Skeletal muscle tissue (tissue), 4 donors: Measurements from ENCODE around the gene RBM20. TPM values are rescaled to one million over a fixed set of nuclear protein-coding genes. Genes with fewer than 3 reads are reported as not detected.
"Not testable (repeated sequence)": the region's sequence is repeated elsewhere in the genome, so short reads cannot be mapped to it uniquely, and the experiment has no call there.

ENCODE experiments used
- H3K27ac ChIP-seq: one replicate; pipeline ENCODE4 v1.7.0; 2013; ENCODE audit warnings: mild to moderate bottlenecking, low read depth, low read length, inconsistent platforms
- H3K27me3 ChIP-seq, 3 donors: one replicate each; pipeline ENCODE4 v1.7.0; 2013; ENCODE audit warnings: low read length in 3 of 3; ENCODE audit not compliant: control insufficient read depth in 3 of 3, insufficient read depth in 3 of 3
- H3K36me3 ChIP-seq, 3 donors: one replicate each; pipeline ENCODE4 v1.7.0; 2013; ENCODE audit warnings: low read length in 3 of 3; ENCODE audit not compliant: control insufficient read depth in 3 of 3, insufficient read depth in 3 of 3
- H3K4me1 ChIP-seq, 3 donors: one replicate each; pipeline ENCODE4 v1.7.0; 2013; ENCODE audit warnings: low read length in 3 of 3, mild to moderate bottlenecking in 3 of 3; ENCODE audit not compliant: control insufficient read depth in 3 of 3, insufficient read depth in 3 of 3
- H3K4me3 ChIP-seq, 3 donors: one replicate each; pipeline ENCODE4 v1.7.0; 2013; ENCODE audit warnings: low read length in 3 of 3
- H3K9ac ChIP-seq, 3 donors: one replicate each; pipeline ENCODE4 v1.7.0; 2013; ENCODE audit warnings: low read length in 3 of 3, mild to moderate bottlenecking in 3 of 3, moderate library complexity in 2 of 3, low read depth in 1 of 3
- H3K9me3 ChIP-seq, 3 donors: one replicate each; pipeline ENCODE4 v1.7.0; 2013; ENCODE audit warnings: low read length in 3 of 3; ENCODE audit not compliant: control insufficient read depth in 3 of 3
- total RNA-seq: library from RNA; depleted of rRNA; stranded (reverse); fragments of >200 nt; gene quantifications from one replicate; pipeline ENCODE4 v1.2.3, GENCODE V29; 2014
- donor health status: Osteomylitis.

RBM20 gene
- total RNA-seq, 1 donor from 2014 or later, result 6.3 TPM

DNA sequence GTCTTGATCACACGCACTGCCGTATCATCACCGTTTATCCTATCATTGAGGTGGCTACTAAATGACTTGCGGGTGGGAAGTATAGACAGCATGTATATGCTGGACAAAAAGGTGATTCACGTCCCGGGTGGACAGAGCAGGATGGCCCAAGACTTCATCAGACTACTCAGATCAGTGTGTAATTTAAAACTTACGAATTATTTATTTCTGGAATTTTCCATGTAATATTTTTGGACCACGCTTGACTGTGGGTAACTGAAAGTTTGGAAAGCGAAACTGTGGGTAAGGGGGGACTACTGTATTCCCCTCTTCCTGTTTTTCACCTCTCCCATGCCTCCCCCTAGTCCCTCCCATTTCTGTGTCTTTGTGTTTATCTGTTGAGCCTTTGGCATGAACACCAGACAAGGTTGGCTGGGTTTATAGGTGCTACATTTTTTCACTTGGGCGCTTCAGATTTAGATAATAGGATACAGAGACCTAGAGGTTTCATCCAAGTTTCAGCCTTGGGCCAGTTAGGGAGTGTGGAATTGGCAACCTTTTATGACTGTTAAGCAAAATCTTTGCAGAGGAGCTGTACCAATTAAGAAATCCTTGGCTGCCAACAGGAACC lies 55.8 kb downstream of the RBM20 start:
- H3K9ac ChIP-seq, result no peak overlapping the region
- H3K9me3 ChIP-seq, result no peaks in the 10 kb centered on the region
- H3K27me3 ChIP-seq, result no peaks in the 10 kb centered on the region
- peaks cover 57 to 67% (median 65%) of the 10 kb centered on the region in 3 donors for H3K4me1 ChIP-seq
- no peak overlapping the region for H3K4me3 ChIP-seq
- H3K27ac ChIP-seq, result peak overlapping the region; percentile 65
- no peaks in the 10 kb centered on the region for H3K36me3 ChIP-seq

DNA sequence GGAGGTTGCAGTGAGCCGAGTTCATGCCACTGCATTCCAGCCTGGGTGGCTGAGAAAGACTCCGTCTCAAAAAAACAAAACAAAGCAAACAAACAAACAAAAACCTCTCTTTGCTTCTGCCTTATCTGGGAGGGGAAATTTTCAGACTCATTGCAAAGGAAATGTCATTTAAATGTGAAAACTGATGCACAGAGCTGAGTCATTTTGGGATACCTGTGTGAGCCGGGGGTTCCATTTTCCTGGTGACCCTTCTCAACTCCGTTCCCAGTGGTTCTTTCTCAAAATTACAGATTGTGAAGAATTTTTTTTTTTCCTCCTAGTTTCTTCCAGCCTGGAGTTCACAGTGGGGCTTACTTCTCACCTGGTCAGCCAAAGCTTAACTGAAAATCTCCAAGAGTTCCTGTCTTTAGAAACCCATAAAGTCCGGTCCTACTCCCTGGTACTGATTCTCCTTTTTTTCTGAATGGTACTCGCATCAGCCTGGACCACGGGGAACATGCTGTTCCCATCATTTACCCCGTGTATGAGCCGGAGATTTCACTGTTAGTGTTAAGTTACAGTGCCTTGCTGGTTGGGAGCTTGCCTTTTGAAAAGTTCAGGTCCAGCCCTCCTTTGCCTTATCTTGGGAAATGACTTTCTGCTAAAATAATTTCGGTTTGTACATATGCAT lies 56.9 kb downstream of the RBM20 start:
- H3K4me1 ChIP-seq, result peaks cover 49 to 56% (median 56%) of the 10 kb centered on the region in 3 donors
- peak overlapping the region in 2 of 3 donors; percentile 25 to 45 for H3K9ac ChIP-seq
- no peaks in the 10 kb centered on the region for H3K36me3 ChIP-seq
- H3K9me3 ChIP-seq, result no peaks in the 10 kb centered on the region
- no peaks in the 10 kb centered on the region for H3K27me3 ChIP-seq
- H3K4me3 ChIP-seq, result peak overlapping the region in 1 of 3 donors; percentile 22
- peak overlapping the region; percentile 65 for H3K27ac ChIP-seq

DNA sequence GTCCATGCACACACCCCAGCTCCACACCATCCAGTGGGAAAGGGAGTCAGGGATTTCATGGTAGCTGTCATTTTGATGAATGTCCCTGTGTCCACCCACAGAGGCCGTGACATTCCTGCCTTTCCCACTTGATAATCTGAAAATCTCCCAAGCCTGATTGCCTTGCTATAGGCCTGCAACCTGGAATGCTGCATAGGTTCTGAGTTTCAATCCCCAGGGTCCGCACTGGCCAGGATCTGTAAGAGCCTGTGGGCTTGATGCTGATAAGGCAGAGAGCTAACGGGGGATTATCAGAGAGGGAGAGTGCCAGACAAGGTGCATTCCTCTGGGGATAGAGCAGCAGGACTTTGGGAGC lies 57.5 kb downstream of the RBM20 start:
- Histone ChIP-seq H3K4me1 (peaks cover 44 to 56% (median 55%) of the 10 kb centered on the region in 3 donors), H3K9ac (peak overlapping the region; percentile 25 to 45 (median 25)), H3K4me3 (no peak overlapping the region), H3K9me3 (no peaks in the 10 kb centered on the region), H3K27ac (peak overlapping the region; percentile 65), H3K27me3 (no peaks in the 10 kb centered on the region), H3K36me3 (no peaks in the 10 kb centered on the region)

DNA sequence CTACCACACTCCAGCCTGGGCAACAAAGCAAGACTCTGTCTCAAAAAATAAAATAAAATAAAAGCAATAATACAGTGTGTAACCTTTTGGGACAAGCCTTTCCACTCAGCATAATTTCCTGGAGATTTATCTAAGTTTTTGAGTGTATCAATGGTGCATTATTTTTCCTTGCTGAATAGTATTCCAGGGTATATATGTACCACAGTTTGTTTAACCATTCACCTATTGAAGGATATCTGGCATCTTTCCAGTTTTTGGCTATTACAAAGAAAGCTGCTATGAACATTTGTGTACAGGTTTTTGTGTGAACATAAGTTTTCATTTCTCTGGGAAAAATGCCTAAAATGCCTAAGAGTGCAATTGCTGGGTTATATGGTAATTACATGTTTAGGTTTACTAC lies 59.9 kb downstream of the RBM20 start:
- Histone ChIP-seq H3K27me3 (no peaks in the 10 kb centered on the region), H3K36me3 (no peaks in the 10 kb centered on the region), H3K4me3 (no peak overlapping the region), H3K4me1 (peaks cover 36 to 45% (median 44%) of the 10 kb centered on the region in 3 donors), H3K9ac (no peak overlapping the region), H3K9me3 (no peaks in the 10 kb centered on the region), H3K27ac (no peak overlapping the region)

DNA sequence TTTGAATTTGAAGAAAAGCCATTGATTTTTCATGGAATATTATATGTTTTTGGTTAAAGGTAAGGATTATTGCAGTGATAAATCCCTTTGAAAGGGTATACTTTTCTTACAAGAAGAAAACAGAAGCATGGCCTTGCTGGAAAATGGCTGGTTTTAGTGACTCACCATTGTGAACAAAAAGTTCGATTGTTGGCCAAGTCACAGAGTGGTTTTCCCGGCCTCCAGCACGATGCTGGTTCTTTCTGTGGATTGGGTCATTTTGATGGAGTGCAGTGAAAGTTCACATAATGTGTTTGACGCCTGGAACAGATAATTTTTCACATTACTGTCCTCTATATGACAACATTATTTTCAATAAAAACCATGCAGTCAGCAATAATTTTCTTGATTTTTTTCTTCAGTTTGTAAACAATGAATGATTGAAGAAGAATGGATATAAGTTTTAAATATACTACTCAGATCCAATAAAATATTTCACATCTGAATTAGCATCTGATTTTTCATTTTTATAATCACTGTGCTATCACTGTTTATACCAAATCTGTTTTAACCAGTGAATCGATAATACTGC lies 60.9 kb downstream of the RBM20 start:
- Histone ChIP-seq H3K36me3 (no peaks in the 10 kb centered on the region), H3K27me3 (no peaks in the 10 kb centered on the region), H3K27ac (no peak overlapping the region), H3K4me1 (peaks cover 33 to 49% (median 44%) of the 10 kb centered on the region in 3 donors), H3K4me3 (no peak overlapping the region), H3K9ac (no peak overlapping the region), H3K9me3 (no peaks in the 10 kb centered on the region)

DNA sequence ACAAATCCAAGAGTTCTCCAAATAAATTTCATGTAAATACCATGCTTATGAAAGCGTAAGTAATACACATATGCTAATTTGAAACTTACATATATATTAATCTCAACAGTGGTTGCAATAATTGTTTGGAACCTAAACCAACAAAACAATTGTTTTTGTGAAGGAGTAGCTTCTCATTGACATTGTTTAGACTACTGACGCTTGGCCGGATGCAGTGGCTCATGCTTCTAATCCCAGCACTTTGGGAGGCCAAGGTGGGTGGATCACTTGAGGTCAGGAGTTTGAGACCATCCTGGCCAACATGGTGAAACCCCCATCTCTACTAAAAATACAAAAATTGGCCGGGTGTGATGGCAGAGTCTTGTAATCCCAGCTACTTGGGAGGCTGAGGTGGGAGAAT lies 61.5 kb downstream of the RBM20 start:
- H3K27me3 ChIP-seq, H3K27ac ChIP-seq, H3K36me3 ChIP-seq, H3K9ac ChIP-seq, H3K9me3 ChIP-seq, H3K4me3 ChIP-seq: not testable (repeated sequence)
- H3K4me1 ChIP-seq, result peaks cover 32 to 49% (median 44%) of the 10 kb centered on the region in 3 donors

DNA sequence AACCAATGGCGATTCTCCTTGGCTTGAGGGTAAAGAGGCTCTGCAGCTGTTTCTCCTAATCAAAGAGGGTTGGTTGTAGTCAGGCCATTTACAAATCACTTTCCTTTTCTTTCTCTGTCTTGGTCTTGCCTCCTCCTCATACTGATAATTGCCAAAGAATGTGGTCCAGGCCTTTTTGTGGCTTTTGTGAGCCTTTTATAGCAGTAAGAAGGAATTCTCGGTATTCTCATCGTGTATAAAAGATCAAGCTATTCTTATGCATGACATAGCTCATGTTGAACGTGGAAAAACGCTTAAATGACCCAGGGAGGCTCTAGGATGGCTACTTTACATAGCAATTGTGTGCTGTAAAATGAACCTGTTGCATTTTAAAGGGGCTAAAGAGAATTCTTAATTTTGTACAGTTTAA lies 62.6 kb downstream of the RBM20 start:
- H3K4me3 ChIP-seq, result peak overlapping the region in 1 of 3 donors; percentile 4
- H3K27ac ChIP-seq, result peak overlapping the region; percentile 61
- H3K36me3 ChIP-seq, result no peaks in the 10 kb centered on the region
- no peaks in the 10 kb centered on the region for H3K27me3 ChIP-seq
- peaks cover 24 to 42% (median 37%) of the 10 kb centered on the region in 3 donors for H3K4me1 ChIP-seq
- no peak overlapping the region for H3K9ac ChIP-seq
- H3K9me3 ChIP-seq, result no peaks in the 10 kb centered on the region

DNA sequence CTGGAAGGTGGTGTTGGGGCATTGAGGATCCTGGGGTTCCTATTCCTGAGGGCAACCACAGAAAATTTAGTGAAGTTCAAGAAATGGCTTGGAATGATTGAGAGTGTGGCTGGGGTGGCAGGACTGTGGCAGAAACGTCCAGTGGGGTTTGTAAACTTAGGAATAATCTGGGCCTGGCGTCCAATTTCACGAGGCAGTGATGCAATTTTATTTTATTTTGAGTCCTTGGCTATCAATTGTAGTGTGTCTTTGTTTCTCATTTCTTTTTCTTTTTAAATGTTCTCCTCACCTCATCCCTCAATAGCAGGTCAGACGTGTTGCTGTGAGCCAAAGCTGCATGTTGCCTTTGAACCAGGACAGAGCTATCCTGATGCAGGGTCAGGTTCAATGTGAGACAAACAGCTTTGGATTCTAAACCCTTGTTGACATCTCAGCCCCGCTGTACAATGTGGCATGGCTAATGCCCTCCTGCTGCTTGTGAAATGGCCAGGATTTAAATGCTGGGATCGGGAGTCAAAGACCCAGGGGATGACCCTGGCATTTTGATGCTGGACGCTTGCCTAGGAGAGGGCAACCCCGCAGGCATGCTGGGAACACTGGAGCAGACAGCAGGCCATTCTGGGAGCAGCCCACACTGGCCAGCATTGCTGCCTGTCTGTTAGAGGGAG lies 64.8 kb downstream of the RBM20 start:
- Histone ChIP-seq H3K36me3 (no peaks in the 10 kb centered on the region), H3K4me1 (peaks cover 20 to 33% (median 32%) of the 10 kb centered on the region in 3 donors), H3K9me3 (no peaks in the 10 kb centered on the region), H3K27me3 (no peaks in the 10 kb centered on the region), H3K27ac (peak overlapping the region; percentile 77), H3K9ac (peak overlapping the region; percentile 41 to 66 (median 64)), H3K4me3 (peak overlapping the region in 2 of 3 donors; percentile 29 to 30)

DNA sequence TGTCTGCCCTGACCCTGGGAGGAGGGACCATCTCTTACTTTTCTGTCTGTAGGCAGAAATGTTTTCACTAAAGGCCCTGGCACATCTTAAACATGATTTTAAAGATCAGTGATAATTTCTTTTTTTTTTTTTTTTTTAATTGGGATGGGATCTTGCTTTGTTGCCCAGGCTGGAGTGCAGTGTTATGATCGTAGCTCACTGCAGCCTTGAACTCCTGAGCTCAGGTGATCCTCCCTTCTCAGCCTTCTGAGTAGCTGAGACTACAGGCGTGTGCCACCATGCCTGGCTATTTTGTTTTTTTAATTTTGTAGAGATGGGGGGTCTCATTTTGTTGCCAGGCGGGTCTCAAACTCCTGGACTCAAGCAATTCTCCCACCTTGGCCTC lies 65.3 kb downstream of the RBM20 start:
- H3K27me3 ChIP-seq, result no peaks in the 10 kb centered on the region
- H3K9ac ChIP-seq, result peak overlapping the region; percentile 41 to 66 (median 64)
- no peaks in the 10 kb centered on the region for H3K36me3 ChIP-seq
- no peak overlapping the region for H3K4me3 ChIP-seq
- H3K4me1 ChIP-seq, result peaks cover 20 to 34% (median 33%) of the 10 kb centered on the region in 3 donors
- no peaks in the 10 kb centered on the region for H3K9me3 ChIP-seq
- peak overlapping the region; percentile 77 for H3K27ac ChIP-seq
